GM19397 (cell line): ENCODE data around the gene A2M.

Source experiments
- ATAC-seq: cut with Tn5 transposase; IDR thresholded peaks from one replicate; pipeline ENCODE4 v1.9.1; 2021; ENCODE audit warnings: mild to moderate bottlenecking, moderate library complexity; ENCODE audit not compliant: unreplicated experiment

A2M gene

GRCh38 chr12:9099552-9100190 lies 16.0 kb downstream of the A2M start:
- ATAC-seq, result no peak

GRCh38 chr12:9098463-9099026 lies 17.2 kb downstream of the A2M start:
- ATAC-seq, result no peak

- ATAC-seq, result no peak
These were observed 17.6 kb downstream of the A2M start for GRCh38 chr12:9098115-9098452.

- ATAC-seq, result no peak
These were observed 19.0 kb downstream of the A2M start for GRCh38 chr12:9096563-9097176.

GRCh38 chr12:9095322-9095721 lies 20.4 kb downstream of the A2M start:
- ATAC-seq, result no peak

GRCh38 chr12:9094512-9095206 lies 21.1 kb downstream of the A2M start:
- ATAC-seq, result no peak

- ATAC-seq, result no peak
These were observed 23.7 kb downstream of the A2M start for GRCh38 chr12:9091891-9092598.

- ATAC-seq, result no peak
These were observed 25.5 kb downstream of the A2M start for GRCh38 chr12:9090220-9090619.

- ATAC-seq, result no peak
These were observed 28.5 kb downstream of the A2M start for GRCh38 chr12:9087087-9087835.

GRCh38 chr12:9086087-9086486 lies 29.6 kb downstream of the A2M start:
- no peak for ATAC-seq

- no peak for ATAC-seq
These were observed 31.3 kb downstream of the A2M start for GRCh38 chr12:9084417-9084816.

- ATAC-seq, result no peak
These were observed 31.9 kb downstream of the A2M start for GRCh38 chr12:9083793-9084192.

- no peak for ATAC-seq
These were observed 33.9 kb downstream of the A2M start for GRCh38 chr12:9081667-9082427.

- no peak for ATAC-seq
These were observed 35.6 kb downstream of the A2M start for GRCh38 chr12:9079883-9080675.

- no peak for ATAC-seq
These were observed 36.6 kb downstream of the A2M start for GRCh38 chr12:9079082-9079481.

- no peak for ATAC-seq
These were observed 38.3 kb downstream of the A2M start for GRCh38 chr12:9077152-9078031.

- ATAC-seq, result no peak
These were observed 39.0 kb downstream of the A2M start for GRCh38 chr12:9076733-9077132.

- ATAC-seq, result no peak
These were observed 40.6 kb downstream of the A2M start for GRCh38 chr12:9075138-9075535.
